ENCODE data around the gene TTC28. TPM values are rescaled to one million over a fixed set of nuclear protein-coding genes. Genes with fewer than 3 reads are reported as not detected.

Gene TTC28
- total and polyA plus RNA-seq, 7 donors = 0.23 to 102 (median 46.1) TPM

DNA sequence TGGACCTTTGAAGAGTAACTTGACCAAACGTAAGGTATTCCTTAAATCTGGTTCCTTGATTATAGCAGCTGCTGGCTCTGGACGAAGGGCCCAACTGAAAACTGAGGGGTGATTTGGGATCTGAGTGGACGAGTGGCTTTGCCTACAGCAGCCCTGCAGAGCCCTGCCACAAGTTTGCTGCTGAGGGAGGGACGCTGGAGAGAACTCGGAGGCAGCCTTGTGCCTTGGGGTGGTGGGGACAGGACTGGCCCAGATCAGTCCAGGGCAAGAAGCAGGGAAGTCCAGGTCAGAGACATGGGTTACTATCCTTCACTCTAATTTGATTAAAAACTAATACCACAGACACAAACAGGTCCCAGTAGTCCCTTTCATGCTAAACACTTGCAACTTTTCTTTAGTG is 671.0 kb downstream of the TTC28 start:
- Histone ChIP-seq H3K9me3 (no peaks in the 10 kb centered on the region), H3K27me3 (no peaks in the 10 kb centered on the region), H3K4me3 (no peak overlapping the region), H3K36me3 (peaks cover 0 to 6% (median 2%) of the 10 kb centered on the region in 4 donors), H3K27ac (peak overlapping the region; percentile 38 to 71 (median 56)), H3K4me1 (peaks cover 0 to 39% (median 29%) of the 10 kb centered on the region in 4 donors)
- WGBS, 2 donors = 88 to 89% methylated on average over 5 of the region's 5 CpGs
- TF ChIP-seq POLR2AphosphoS5 (IDR thresholded peaks at IDR 0.05) (no peak), CTCF (IDR thresholded peaks at IDR 0.05) (no peak)
- peak; percentile 57 for DNase-seq
- intact Hi-C loops (cut with DNase I) = loop anchor here (1.0 to 5.0 kb wide), 4 partner anchors 121 to 1331 kb away; no protein-coding TSS in a partner anchor

DNA sequence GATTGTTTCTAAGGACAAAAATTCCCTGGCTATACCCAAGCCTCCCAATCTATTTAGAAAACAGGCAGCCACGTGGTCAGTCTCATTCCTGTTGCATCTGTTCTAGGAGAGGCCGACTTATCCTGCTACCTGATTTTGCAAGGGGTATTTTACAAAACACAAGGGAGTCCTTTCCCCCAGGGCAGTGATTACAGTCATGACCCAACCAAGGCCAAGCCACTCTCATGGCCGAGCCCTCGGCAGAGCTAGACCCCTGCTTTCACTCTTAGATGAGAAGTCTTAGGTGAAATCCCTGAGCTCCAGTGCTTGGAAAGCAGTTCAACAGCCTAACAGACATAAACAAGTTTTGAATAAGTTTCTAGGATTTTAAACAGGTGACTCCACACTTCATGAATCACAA is 671.6 kb downstream of the TTC28 start:
- Histone ChIP-seq H3K36me3 (peaks cover 0 to under 1% (median 0%) of the 10 kb centered on the region in 4 donors), H3K27ac (peak overlapping the region in 2 of 4 donors; percentile 59 to 71), H3K27me3 (no peaks in the 10 kb centered on the region), H3K4me1 (peaks cover 0 to 39% (median 29%) of the 10 kb centered on the region in 4 donors), H3K9me3 (no peaks in the 10 kb centered on the region), H3K4me3 (no peak overlapping the region)
- intact Hi-C loops (cut with DNase I) = loop anchor here (5.0 kb wide), 2 partner anchors 1251 to 1331 kb away; no protein-coding TSS in a partner anchor
- TF ChIP-seq POLR2AphosphoS5 (IDR thresholded peaks at IDR 0.05) (no peak), CTCF (IDR thresholded peaks at IDR 0.05) (no peak), EP300 (IDR thresholded peaks at IDR 0.05) (no peak), POLR2A (IDR thresholded peaks at IDR 0.05) (no peak)
- DNase-seq = no peak
- 92 to 95% methylated on average over 4 of the region's 4 CpGs for WGBS, 2 donors

DNA sequence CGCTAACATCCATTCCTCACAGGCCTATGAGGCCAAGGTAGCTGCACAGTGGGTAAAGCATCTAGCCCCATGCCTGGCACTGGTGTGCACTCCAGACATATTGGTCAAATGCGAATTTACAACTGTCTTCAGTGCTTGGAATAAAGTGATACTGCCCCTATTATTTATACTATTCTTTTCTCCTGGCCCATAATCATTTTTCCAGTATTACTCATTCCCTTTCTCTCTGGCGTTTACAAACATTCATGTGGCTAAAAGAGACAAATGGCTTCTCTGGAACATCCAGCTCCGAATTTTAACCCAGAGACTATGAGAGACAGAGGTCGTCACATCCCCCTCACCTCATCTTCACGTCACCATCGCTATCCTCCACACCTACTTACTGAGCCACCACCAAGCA is 673.4 kb downstream of the TTC28 start:
- WGBS, 2 donors = 88% methylated on average over 7 of the region's 7 CpGs
- TF ChIP-seq CTCF (IDR thresholded peaks at IDR 0.05) (no peak), POLR2A (IDR thresholded peaks at IDR 0.05) (no peak), EP300 (IDR thresholded peaks at IDR 0.05) (no peak), POLR2AphosphoS5 (IDR thresholded peaks at IDR 0.05) (no peak)
- Histone ChIP-seq H3K27me3 (no peaks in the 10 kb centered on the region), H3K4me3 (no peak overlapping the region), H3K4me1 (peaks cover 0 to 39% (median 29%) of the 10 kb centered on the region in 4 donors), H3K36me3 (peaks cover 0 to 4% (median 0%) of the 10 kb centered on the region in 4 donors), H3K27ac (peak overlapping the region in 2 of 4 donors; percentile 11 to 26), H3K9me3 (no peaks in the 10 kb centered on the region)
- DNase-seq = no peak
- intact Hi-C loops (cut with DNase I) = loop anchor here (5.0 kb wide), 2 partner anchors 1249 to 1329 kb away; no protein-coding TSS in a partner anchor

GRCh38 chr22:28005513-28005912 is 674.1 kb downstream of the TTC28 start:
- 96% methylated on average over 6 of the region's 6 CpGs for WGBS, 2 donors
- Histone ChIP-seq H3K4me3 (no peak overlapping the region), H3K9me3 (no peaks in the 10 kb centered on the region), H3K36me3 (peaks cover 0 to 11% (median 0%) of the 10 kb centered on the region in 4 donors), H3K27me3 (no peaks in the 10 kb centered on the region), H3K27ac (peak overlapping the region in 1 of 4 donors; percentile 26), H3K4me1 (peaks cover 0 to 39% (median 29%) of the 10 kb centered on the region in 4 donors)
- intact Hi-C loops (cut with DNase I) = loop anchor here (5.0 kb wide), 2 partner anchors 1248 to 1328 kb away; no protein-coding TSS in a partner anchor
- TF ChIP-seq POLR2AphosphoS5 (IDR thresholded peaks at IDR 0.05) (no peak), POLR2A (IDR thresholded peaks at IDR 0.05) (no peak), CTCF (IDR thresholded peaks at IDR 0.05) (no peak), EP300 (IDR thresholded peaks at IDR 0.05) (no peak)
- DNase-seq = no peak

DNA sequence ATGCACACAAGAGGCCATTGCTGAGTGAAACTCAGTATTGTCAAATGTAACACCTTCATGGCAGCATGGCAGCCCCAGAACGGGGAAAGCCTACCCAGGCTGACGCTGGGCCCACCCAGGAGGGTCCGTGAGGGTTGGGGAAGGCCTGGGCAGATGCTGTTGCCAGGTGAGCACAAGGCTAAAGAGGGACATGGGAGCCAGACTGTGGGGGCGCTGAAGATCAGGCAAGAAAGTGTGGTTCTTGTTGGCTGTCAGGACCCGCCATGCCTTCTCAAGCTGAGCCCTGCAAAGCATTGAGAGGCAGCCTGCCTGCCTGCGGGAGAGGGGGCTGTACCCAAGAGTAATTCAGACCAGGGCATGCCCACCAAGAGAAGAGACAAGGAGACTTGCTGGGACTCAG is 675.6 kb downstream of the TTC28 start:
- DNase-seq = no peak
- Histone ChIP-seq H3K9me3 (no peaks in the 10 kb centered on the region), H3K36me3 (peaks cover 0 to 24% (median 2%) of the 10 kb centered on the region in 4 donors), H3K4me1 (peaks cover 0 to 33% (median 26%) of the 10 kb centered on the region in 4 donors), H3K27ac (no peak overlapping the region), H3K4me3 (no peak overlapping the region), H3K27me3 (no peaks in the 10 kb centered on the region)
- intact Hi-C loops (cut with DNase I) = no loop called here
- TF ChIP-seq EP300 (IDR thresholded peaks at IDR 0.05) (no peak), CTCF (IDR thresholded peaks at IDR 0.05) (no peak), POLR2AphosphoS5 (IDR thresholded peaks at IDR 0.05) (no peak), POLR2A (IDR thresholded peaks at IDR 0.05) (no peak)
- WGBS, 2 donors = 93 to 94% methylated on average over 6 of the region's 6 CpGs

Measured in sigmoid colon (tissue), 7 donors.